Measurements from ENCODE around the gene ARGLU1.

GRCh38 chr13:106589716-106590115, 21.8 kb upstream of the ARGLU1 start:
- no peak for TF ChIP-seq CTCF (IDR thresholded peaks at IDR 0.05)
- TF ChIP-seq ZFX (IDR thresholded peaks at IDR 0.05; ENCODE audit: borderline replicate concordance): no peak

Measured in 22Rv1 (cell line).